Stimulated activated CD4-positive, alpha-beta T cell treated with anti-CD3 and anti-CD28 coated beads, TNF-alpha, amount 100 ng/mL, for 24 hours (primary cell): ENCODE data around the gene BAZ2B.

Experiments
- DNase-seq, 3 experiments: peaks; one replicate each; pipeline ENCODE4 v3.0.0-alpha.2; 2020; ENCODE audit warnings: low read depth in 3 of 3

Gene BAZ2B

GRCh38 chr2:159462201-159462785 is 154.1 kb downstream of the BAZ2B start:
- no peak for DNase-seq

DNA sequence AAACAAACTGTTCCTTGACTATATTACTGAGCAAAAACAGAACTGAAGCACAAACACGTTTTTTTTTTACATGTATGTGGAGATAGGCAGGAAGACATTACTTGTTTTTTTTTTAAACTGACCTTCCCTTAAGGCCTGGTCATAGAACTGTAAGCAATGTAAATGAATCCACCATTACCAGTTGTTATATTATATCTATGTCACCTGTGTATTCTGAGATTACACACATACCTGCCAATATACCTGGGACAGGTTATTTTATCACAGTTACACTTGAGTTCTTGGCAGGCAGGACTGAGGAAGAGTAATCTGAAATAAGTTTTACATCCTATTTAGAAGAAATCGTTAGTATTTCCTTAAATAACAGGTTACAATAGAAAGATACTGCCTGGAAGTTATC is 155.3 kb downstream of the BAZ2B start:
- DNase-seq: no peak

DNA sequence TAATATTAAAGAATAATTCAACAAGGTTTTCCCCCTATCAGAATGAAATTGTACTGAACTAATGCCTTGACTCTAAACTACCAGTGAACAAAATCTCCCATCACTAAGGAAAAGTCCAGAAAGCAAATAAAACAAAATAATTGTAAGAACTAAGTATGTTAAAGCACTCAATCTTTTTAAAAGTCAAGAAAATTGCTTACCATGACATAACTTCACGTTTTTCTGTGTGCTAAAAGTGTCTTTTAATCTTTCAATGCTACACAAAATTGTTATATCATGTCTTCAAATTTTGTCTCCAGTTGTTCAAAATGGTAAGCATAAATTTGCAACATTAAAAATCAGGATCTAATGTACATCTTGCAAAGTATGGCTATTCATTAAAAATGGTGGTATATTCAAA is 156.1 kb downstream of the BAZ2B start:
- no peak for DNase-seq

DNA sequence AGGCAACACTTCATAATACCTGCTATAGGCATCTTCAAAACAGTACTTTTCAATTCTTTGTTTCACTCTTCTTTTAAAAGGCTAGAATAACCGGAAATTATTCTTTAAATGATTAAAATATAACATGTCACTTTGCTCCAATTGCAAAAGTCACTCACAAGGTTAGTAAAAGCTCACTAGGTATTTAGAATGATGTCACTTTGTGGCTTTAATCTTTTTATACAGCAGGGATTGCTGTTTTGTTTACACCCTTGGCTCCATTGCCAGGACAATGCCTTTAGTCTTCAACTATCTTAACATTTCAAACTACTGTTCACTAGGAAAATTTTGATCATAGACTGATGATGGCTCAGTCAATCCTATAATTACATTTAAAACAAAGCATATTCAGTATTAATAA is 157.1 kb downstream of the BAZ2B start:
- DNase-seq: no peak

GRCh38 chr2:159457589-159457988 is 158.8 kb downstream of the BAZ2B start:
- DNase-seq: no peak

DNA sequence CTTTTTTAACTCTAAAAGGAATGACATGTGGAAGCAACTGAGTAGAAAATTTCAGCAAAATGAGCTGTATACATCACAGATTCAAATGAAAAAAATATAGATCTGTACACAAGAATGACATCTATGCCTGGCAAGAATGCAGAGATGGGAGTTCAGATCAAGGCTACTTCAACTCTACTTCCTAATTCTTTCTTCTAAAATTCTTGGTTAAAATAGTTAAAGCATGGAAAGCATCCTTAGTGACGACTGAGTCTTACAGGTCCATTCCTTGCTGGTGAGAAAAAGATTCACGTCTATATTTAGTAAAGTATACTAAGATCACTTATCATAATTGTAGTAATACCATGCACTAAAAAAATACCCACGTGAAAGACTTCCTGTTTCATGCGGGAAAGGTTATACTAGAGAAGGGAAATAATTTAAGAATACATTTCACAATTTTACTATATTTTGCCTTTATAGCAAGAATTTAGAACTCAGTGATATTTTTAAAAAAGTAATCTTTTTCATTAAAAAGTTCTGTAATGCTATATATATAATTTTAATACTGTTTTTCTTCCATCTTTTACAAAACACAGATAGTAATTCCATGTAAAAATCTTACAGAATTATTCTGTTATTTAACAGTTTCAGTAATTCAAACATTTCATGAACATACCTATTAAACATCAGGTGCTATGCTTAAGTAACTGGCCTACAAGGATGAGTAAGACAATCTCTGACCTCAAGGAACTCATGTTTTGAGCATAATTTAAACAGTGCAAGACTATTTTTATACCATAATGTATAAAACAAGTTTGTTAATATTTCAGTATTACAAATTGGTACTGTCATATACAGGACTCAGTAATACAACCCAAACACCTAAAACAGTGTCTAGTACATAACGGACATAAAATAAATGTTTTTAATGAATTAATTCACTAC is 159.6 kb downstream of the BAZ2B start:
- no peak for DNase-seq

DNA sequence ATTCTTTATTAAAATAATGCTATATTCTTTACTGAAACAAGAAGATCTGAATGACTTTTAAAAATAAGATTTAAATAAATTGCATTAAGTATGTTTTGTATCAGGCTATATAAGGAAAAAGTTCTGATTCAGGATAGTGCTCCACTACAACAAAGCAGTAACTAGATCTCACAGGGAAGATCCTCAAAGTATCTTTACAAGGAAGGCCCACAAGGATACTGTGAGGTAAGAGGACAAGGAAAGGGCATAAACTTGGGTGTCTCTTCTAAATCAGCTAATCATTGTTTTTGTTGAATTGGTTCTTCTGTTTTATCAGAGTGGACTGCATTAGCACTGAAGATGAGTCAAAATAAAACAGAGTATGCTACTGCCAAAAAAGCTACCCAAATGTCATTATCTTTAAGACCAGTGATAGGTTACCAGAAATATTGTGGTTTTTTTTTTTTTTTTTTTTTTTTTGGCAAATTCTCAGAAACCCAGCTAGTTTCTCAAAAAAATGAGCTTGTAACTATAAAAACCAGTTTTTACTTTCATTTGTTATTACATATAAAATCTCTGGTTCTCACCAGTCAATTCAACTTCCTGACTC is 160.9 kb downstream of the BAZ2B start:
- DNase-seq: no peak

DNA sequence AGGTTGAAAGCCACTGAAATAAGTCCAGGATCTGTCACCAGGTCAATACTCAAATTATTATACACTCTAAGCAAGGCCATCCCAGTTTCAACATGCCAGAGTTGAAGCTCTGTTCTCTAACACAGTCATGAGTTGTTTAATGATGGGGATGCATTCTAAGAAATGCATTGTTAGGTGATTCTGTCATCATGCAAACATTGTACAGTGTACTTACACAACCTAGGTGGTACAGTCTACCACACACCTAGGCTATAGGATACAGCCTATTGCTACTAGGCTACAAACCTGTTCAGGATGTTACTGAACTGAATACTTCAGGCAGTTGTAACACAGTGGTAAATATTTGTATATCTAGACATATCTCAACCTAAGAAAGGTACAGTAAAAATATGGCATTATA is 162.2 kb downstream of the BAZ2B start:
- no peak for DNase-seq

GRCh38 chr2:159450180-159450579 is 166.2 kb downstream of the BAZ2B start:
- no peak for DNase-seq

GRCh38 chr2:159449504-159450124 is 166.7 kb downstream of the BAZ2B start:
- no peak for DNase-seq

DNA sequence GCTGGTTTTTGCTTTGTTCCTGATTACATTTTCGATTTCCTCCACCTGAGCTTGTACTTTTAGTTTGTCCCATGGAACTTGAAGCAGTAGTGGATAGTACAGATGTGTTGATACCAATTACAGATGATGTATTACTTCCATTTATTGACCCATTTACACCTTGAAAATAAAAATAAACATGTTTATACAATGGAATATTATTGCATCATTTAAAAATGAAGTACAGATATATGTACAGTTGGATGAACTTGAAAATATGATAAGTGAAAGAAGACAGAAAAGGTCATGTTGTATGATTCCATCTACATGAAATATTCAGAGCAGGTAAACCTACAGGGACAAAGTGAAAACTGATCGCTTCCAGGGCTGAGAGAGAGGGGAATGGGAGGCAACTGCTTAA is 169.5 kb downstream of the BAZ2B start:
- DNase-seq: no peak

GRCh38 chr2:159446201-159446600 is 170.1 kb downstream of the BAZ2B start:
- no peak for DNase-seq

GRCh38 chr2:159445307-159445706 is 171.0 kb downstream of the BAZ2B start:
- no peak for DNase-seq

- DNase-seq: no peak
Measured at GRCh38 chr2:159444754-159445153, 171.6 kb downstream of the BAZ2B start.

DNA sequence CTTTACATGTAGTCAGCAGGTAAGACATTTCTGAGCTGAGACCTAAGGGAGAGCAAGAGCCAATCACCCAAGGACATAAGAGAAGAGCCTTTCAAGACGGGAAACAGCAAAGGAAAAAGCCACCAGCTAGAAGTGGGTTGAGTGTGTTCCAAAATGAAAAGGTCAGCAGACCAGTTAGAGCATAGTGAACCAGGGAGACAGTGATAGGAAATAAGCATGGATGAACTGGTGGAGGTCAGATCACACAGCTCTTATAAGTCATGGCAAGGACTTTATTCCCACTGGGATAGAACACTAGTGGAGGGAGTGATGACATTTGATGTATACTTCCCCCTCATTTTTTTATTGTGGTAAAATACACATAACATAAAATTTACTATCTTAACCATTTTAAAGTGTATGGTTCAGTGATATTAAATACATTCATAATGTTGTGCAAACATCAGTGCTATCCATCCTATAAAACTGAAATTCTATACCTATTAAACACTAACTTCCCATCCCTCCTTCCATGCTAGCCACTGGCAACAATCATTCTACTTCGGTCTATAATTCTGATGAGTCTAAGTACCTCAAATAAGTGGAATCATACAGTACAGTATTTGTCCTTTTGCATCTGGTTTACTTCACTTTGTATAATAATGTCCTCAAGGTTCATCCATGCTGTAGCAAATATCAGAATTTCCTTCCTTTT is 174.0 kb downstream of the BAZ2B start:
- no peak for DNase-seq

GRCh38 chr2:159441182-159441581 is 175.2 kb downstream of the BAZ2B start:
- DNase-seq: no peak

- DNase-seq: no peak
Measured at GRCh38 chr2:159439421-159439820, 176.9 kb downstream of the BAZ2B start.

GRCh38 chr2:159438720-159439353 is 177.5 kb downstream of the BAZ2B start:
- no peak for DNase-seq

GRCh38 chr2:159438284-159438683 is 178.1 kb downstream of the BAZ2B start:
- DNase-seq: no peak

- DNase-seq: no peak
Measured at GRCh38 chr2:159432610-159433009, 183.7 kb downstream of the BAZ2B start.

- no peak for DNase-seq
Measured at GRCh38 chr2:159427048-159427447, 189.3 kb downstream of the BAZ2B start.
